Stimulated activated effector memory CD8-positive, alpha-beta T cell treated with anti-CD3 and anti-CD28 coated beads, Interleukin-12 subunit alpha, Interleukin-12 subunit beta, amount 100 ng/mL, for 72 hours (primary cell): Measurements from ENCODE around the gene ARHGEF10L.
"Not testable (repeated sequence)": the region's sequence is repeated elsewhere in the genome, so short reads cannot be mapped to it uniquely, and the experiment has no call there.

Source experiments
- ATAC-seq: fragments of 150-1000 bp; cut with Tn5 transposase; 2 replicates; pipeline ENCODE4 v1.10.0; 2021
- DNase-seq, 2 donors: peaks; one replicate each; pipeline ENCODE4 v3.0.0; 2021 to 2022; ENCODE audit warnings: low spot score in 2 of 2
- H3K27ac Mint-ChIP-seq: one replicate; pipeline ENCODE4 v1.8.0; 2022; ENCODE audit warnings: mild to moderate bottlenecking, mixed read lengths
- H3K36me3 Mint-ChIP-seq: one replicate; pipeline ENCODE4 v1.8.0; 2022; ENCODE audit warnings: mild to moderate bottlenecking, mixed read lengths
- H3K4me1 Mint-ChIP-seq: one replicate; pipeline ENCODE4 v1.8.0; 2022; ENCODE audit warnings: mixed read lengths
- H3K4me3 Mint-ChIP-seq: one replicate; pipeline ENCODE4 v1.8.0; 2022; ENCODE audit warnings: mild to moderate bottlenecking, mixed read lengths
- H3K9me3 Mint-ChIP-seq: one replicate; pipeline ENCODE4 v1.8.0; 2022; ENCODE audit warnings: mixed read lengths

ARHGEF10L gene

GRCh38 chr1:17615959-17616358 lies 76.5 kb downstream of the ARHGEF10L start:
- Mint-ChIP-seq H3K36me3 (no peaks in the 10 kb centered on the region), H3K27ac (no peak overlapping the region), H3K4me3 (no peak overlapping the region), H3K9me3 (no peaks in the 10 kb centered on the region), H3K4me1 (no peaks in the 10 kb centered on the region)
- DNase-seq (no peak), ATAC-seq (no peak)

- no peaks in the 10 kb centered on the region for H3K36me3 Mint-ChIP-seq
- H3K9me3 Mint-ChIP-seq: no peaks in the 10 kb centered on the region
- H3K27ac Mint-ChIP-seq: no peak overlapping the region
- no peak for ATAC-seq
- H3K4me3 Mint-ChIP-seq: no peak overlapping the region
- H3K4me1 Mint-ChIP-seq: no peaks in the 10 kb centered on the region
- no peak for DNase-seq
These were observed 77.3 kb downstream of the ARHGEF10L start for GRCh38 chr1:17616731-17617279.

- no peaks in the 10 kb centered on the region for H3K36me3 Mint-ChIP-seq
- DNase-seq (no peak), ATAC-seq (no peak)
- no peaks in the 10 kb centered on the region for H3K4me1 Mint-ChIP-seq
- no peaks in the 10 kb centered on the region for H3K9me3 Mint-ChIP-seq
- no peak overlapping the region for H3K27ac Mint-ChIP-seq
- H3K4me3 Mint-ChIP-seq: no peak overlapping the region
These were observed 78.5 kb downstream of the ARHGEF10L start for GRCh38 chr1:17617787-17618557.

- Mint-ChIP-seq H3K4me3 (no peak overlapping the region), H3K4me1 (no peaks in the 10 kb centered on the region)
- no peak for DNase-seq
These were observed 79.2 kb downstream of the ARHGEF10L start for GRCh38 chr1:17618558-17619247.

GRCh38 chr1:17620448-17620847 lies 81.0 kb downstream of the ARHGEF10L start:
- H3K4me1 Mint-ChIP-seq: no peaks in the 10 kb centered on the region
- H3K36me3 Mint-ChIP-seq: no peaks in the 10 kb centered on the region
- H3K4me3 Mint-ChIP-seq: no peak overlapping the region
- H3K27ac Mint-ChIP-seq: no peak overlapping the region
- no peak for DNase-seq
- ATAC-seq: no peak
- no peaks in the 10 kb centered on the region for H3K9me3 Mint-ChIP-seq

More at GRCh38 chr1:17618558-17619247, 79.2 kb downstream of the ARHGEF10L start:
- peak overlapping the region; percentile 3 for H3K27ac Mint-ChIP-seq
- no peaks in the 10 kb centered on the region for H3K36me3 Mint-ChIP-seq
- ATAC-seq: no peak
- no peaks in the 10 kb centered on the region for H3K9me3 Mint-ChIP-seq

- Mint-ChIP-seq H3K4me1 (no peaks in the 10 kb centered on the region), H3K9me3 (no peaks in the 10 kb centered on the region), H3K4me3 (no peak overlapping the region), H3K36me3 (no peaks in the 10 kb centered on the region), H3K27ac (no peak overlapping the region)
- DNase-seq (no peak), ATAC-seq (no peak)
These were observed 82.2 kb downstream of the ARHGEF10L start for GRCh38 chr1:17621691-17622090.

GRCh38 chr1:17622823-17623222 lies 83.3 kb downstream of the ARHGEF10L start:
- ATAC-seq (no peak), DNase-seq (no peak)
- Mint-ChIP-seq H3K4me3 (no peak overlapping the region), H3K9me3 (no peaks in the 10 kb centered on the region), H3K36me3 (no peaks in the 10 kb centered on the region), H3K4me1 (no peaks in the 10 kb centered on the region), H3K27ac (no peak overlapping the region)

GRCh38 chr1:17624611-17625233 lies 85.2 kb downstream of the ARHGEF10L start:
- no peak for DNase-seq
- Mint-ChIP-seq H3K4me1 (no peaks in the 10 kb centered on the region), H3K9me3 (no peaks in the 10 kb centered on the region), H3K4me3 (no peak overlapping the region), H3K36me3 (no peaks in the 10 kb centered on the region), H3K27ac (no peak overlapping the region)
- no peak for ATAC-seq

GRCh38 chr1:17627239-17628052 lies 87.9 kb downstream of the ARHGEF10L start:
- Mint-ChIP-seq H3K27ac (no peak overlapping the region), H3K4me3 (no peak overlapping the region), H3K36me3 (no peaks in the 10 kb centered on the region), H3K9me3 (no peaks in the 10 kb centered on the region), H3K4me1 (no peaks in the 10 kb centered on the region)
- ATAC-seq (no peak), DNase-seq (no peak)

- DNase-seq, H3K9me3 Mint-ChIP-seq, H3K4me1 Mint-ChIP-seq, H3K4me3 Mint-ChIP-seq, H3K27ac Mint-ChIP-seq, H3K36me3 Mint-ChIP-seq, ATAC-seq: not testable (repeated sequence)
These were observed 89.5 kb downstream of the ARHGEF10L start for GRCh38 chr1:17629046-17629445.

- H3K4me1 Mint-ChIP-seq: no peaks in the 10 kb centered on the region
- H3K9me3 Mint-ChIP-seq: no peaks in the 10 kb centered on the region
- ATAC-seq (no peak), DNase-seq (no peak)
- H3K4me3 Mint-ChIP-seq: no peak overlapping the region
- no peak overlapping the region for H3K27ac Mint-ChIP-seq
- no peaks in the 10 kb centered on the region for H3K36me3 Mint-ChIP-seq
These were observed 90.0 kb downstream of the ARHGEF10L start for GRCh38 chr1:17629460-17629859.

- H3K4me1 Mint-ChIP-seq: no peaks in the 10 kb centered on the region
- H3K36me3 Mint-ChIP-seq: no peaks in the 10 kb centered on the region
- H3K4me3 Mint-ChIP-seq: no peak overlapping the region
- DNase-seq (no peak), ATAC-seq (no peak)
- no peak overlapping the region for H3K27ac Mint-ChIP-seq
- H3K9me3 Mint-ChIP-seq: no peaks in the 10 kb centered on the region
These were observed 90.7 kb downstream of the ARHGEF10L start for GRCh38 chr1:17630048-17630830.

- H3K4me3 Mint-ChIP-seq: no peak overlapping the region
- no peaks in the 10 kb centered on the region for H3K36me3 Mint-ChIP-seq
- no peaks in the 10 kb centered on the region for H3K4me1 Mint-ChIP-seq
- DNase-seq (no peak), ATAC-seq (no peak)
- H3K9me3 Mint-ChIP-seq: no peaks in the 10 kb centered on the region
- H3K27ac Mint-ChIP-seq: no peak overlapping the region
These were observed 91.5 kb downstream of the ARHGEF10L start for GRCh38 chr1:17630986-17631385.

- Mint-ChIP-seq H3K36me3 (no peaks in the 10 kb centered on the region), H3K27ac (no peak overlapping the region), H3K4me1 (no peaks in the 10 kb centered on the region)
These were observed 91.9 kb downstream of the ARHGEF10L start for GRCh38 chr1:17631410-17631809.

More at GRCh38 chr1:17631410-17631809, 91.9 kb downstream of the ARHGEF10L start:
- no peak for ATAC-seq
- Mint-ChIP-seq H3K4me3 (no peak overlapping the region), H3K9me3 (no peaks in the 10 kb centered on the region)
- DNase-seq: no peak
